ELF-1 (cell line): ENCODE results near the gene TAS1R3.
"Not testable (repeated sequence)": the region's sequence is repeated elsewhere in the genome, so short reads cannot be mapped to it uniquely, and the experiment has no call there.

Experiments used
- DNase-seq: peaks from one replicate; pipeline ENCODE4 v3.0.0-alpha.2; 2016; ENCODE audit warnings: low read depth, low spot score

Gene TAS1R3

DNA sequence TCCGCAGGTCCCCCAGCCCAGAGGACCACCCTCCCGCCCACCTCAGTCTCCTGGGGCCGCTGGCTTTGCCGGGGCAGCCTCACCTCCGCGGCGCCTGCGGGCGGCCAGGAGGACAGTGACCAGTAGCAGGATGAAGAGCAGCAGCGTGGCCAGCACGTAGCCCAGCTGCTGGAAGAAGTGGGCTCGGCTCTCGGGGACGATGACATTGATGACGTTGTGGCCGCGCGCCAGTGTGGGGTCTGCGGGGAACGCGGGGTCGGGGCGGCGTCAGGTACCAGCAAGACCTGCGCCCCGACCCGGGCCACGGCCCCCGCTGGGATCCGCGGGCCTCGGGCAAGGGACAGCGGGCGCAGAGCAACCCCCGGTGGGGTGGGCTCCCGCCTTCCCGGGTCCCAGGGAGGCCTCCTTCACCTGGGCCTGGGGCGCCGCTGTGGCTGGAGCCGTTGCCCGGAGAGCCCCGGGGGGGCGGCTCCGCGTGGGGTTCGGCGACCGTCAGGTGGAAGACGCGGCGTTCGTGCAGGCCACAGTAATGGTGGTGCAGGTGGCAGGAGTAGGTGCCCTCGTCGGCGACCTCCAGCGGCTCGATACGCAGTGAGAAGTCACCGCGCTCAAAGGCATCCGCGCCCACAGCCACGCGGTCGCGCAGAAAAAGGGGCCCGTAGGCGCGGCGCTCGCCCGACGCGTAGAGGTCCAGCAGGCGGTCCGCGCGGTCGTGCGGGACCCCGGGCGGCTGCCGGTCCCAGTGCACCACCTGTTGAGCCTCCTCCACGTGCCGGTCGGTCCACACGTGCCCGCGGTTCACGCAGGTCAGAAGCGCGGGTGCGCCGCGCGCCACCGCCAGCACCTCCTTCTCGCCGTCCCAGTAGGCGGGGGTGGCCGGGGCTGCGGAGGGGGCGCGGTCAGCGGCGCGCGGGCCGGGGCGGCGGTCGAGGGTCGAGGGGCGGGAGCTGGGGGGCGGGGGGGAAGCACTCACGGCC, 23.5 kb downstream of the TAS1R3 start:
- no peak for DNase-seq

DNA sequence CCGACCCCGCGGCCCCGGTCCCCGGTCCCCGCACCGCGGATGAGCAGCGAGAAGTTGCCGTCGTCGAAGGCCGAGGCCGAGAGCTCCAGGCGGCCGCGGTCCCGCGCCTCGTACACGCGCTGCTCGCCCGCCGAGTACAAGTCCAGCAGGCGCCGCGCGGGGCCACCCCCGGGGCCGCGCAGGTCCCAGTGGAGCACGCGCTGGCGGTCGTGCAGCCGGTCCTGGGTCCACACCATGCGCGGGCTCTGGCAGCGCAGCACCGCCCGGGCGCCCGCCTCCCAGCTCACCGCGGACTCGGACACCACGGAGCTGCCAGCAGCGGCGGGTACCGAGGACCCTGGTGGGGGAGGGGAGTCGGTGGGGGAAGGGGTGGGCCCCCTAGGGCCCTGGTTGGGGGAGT, 24.3 kb downstream of the TAS1R3 start:
- DNase-seq, result peak; percentile 36

DNA sequence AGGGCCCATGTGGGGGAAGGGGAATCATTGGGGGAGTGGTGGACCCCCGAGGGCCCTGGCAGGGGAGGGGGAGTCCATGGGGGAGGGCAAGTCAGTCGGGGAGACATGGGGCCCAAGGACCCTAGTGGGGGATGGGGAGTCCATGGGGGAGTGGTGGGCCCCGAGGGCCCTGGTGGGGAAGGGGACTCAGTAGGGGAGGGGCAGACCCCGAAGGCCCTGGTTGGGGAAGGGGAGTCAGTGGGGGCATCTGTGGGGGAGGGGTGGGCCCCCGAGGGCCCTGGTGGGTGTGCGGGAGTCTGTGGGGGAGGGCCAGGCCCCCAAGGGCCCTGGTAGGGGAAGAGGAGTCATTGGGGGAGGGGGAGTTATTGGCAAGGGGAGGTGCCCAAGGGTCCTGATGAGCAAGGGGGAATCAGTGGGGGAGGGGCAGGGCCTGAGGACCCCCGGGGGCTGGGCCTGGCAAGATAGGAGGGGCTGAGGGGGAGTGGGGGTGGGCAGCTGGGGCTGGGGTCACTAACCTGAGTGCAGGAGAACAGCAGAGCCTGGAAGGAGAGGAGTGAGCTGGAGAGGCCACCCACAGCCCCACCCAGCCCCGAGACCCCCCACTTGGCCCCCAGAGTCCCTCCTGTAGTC, 25.2 kb downstream of the TAS1R3 start:
- DNase-seq, result no peak

DNA sequence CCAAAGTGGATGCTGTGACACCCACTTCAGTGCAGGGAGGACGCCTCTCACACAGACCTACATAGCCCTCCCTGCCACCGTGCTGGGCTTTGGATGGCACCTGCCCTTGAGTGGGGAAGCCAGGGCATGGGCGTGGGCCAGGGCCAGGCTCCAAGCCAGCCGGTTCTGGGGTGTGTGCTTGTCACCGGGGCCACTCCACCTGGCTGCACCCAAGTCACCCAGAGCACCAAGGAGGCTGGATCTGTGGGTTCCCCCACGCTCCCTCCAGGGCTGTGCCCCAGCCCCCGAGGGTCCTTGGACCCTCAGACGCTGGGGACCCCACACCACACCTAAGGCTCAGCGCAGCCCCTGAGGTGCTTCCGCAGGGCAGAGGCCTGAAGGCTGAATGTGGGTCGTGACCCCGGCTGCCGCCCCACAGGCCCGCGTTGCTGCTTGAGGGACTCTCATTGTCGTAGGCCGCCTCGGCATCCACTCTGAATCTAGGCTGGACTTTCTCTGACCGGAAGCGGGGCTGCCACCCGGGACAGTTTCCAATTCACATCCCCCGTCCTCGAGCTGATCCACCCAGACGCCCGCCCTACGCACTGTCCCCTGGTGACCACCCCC, 25.8 kb downstream of the TAS1R3 start:
- DNase-seq, result no peak

DNA sequence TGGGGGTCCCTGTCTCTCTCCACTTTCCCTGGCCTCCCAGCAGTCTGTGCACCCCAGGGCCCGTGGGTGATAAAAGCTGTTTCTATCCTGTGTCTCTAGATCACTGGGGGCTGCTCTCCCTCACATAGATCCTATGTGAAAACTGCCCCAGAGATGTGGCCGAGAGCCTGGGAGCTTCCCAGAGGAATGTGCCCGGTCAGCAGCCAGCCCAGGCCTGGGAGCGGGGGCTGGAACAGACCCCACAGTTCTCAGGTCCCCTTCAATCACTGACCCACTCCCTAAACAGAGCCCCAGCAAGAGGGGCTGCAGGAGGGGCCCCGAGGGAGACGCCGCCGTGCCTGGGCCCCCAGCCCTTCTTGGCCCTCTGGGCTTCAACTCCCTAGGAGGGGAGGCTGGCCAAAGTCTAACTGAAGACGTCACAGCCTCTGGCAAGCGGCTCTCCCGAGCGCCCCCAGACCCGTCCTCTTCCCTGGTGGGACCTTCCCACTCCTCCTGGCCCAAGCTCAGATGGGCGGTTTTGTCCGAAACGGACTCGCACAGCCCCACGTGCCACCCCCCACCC, 26.9 kb downstream of the TAS1R3 start:
- DNase-seq, result peak; percentile 77

DNA sequence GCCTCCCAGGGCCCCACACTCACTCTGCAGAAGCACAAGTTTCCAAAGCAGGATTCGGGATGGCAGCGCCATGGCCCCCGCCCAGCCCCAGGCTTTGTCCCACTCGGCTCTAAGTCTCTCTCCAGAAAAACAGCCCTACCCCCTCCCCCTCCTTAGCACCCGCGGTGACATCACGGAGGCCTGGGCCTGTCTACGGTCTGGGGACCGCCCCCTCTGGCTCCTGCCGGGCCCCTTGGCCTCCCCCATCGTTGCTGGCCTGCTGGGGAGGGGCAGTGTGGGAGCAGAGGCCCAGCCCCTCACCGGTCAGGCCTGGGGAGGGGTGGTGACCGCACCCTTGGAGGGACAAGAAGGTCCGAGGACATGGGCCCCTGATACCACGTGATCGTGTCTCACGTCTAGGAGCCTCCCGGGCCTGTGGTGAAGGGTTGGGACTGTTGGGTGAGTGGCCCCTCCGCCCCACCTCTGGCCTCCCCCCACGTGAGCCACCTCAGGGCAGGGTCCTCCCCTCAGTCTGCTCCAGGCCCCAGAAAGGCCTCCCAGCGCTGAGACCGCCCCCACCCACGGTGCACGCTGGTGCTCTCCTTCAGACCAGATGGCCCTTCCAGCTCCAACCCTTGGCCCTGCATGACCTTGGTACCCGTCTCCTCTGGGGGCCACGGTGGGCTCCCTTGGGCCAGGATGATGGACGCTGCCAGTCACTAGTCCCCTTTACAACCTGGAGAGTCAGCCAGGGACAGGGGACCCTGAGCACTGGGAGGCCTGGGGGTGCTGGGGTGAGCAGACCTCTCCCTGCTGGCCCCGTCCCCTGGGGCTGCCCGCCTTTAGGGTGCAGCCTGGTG, 27.6 kb downstream of the TAS1R3 start, which contains the start of gene MXRA8:
TSS of gene MXRA8 (minus strand) at position 123 of the 839 bp plus-strand sequence. CDS start at position 72, 51 bp downstream.
- DNase-seq, result peak; percentile 89

DNA sequence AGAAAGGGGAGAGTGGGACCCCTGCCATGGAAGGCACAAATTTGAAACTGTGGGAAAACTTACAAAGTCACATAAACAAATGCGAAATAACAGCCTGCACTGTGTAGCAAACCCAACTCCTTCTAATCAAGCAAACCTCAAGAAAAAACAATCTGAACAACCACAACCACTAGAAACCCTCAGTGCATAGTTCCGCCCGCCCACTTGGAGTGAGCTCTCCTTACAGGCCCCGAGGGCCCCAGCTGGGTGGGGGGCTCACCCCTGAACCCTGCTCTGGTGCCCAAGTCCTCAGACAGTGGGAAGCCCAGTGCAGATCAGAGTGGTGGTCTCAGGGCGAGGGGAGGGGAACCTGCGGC, 28.2 kb downstream of the TAS1R3 start:
- DNase-seq, result no peak

DNA sequence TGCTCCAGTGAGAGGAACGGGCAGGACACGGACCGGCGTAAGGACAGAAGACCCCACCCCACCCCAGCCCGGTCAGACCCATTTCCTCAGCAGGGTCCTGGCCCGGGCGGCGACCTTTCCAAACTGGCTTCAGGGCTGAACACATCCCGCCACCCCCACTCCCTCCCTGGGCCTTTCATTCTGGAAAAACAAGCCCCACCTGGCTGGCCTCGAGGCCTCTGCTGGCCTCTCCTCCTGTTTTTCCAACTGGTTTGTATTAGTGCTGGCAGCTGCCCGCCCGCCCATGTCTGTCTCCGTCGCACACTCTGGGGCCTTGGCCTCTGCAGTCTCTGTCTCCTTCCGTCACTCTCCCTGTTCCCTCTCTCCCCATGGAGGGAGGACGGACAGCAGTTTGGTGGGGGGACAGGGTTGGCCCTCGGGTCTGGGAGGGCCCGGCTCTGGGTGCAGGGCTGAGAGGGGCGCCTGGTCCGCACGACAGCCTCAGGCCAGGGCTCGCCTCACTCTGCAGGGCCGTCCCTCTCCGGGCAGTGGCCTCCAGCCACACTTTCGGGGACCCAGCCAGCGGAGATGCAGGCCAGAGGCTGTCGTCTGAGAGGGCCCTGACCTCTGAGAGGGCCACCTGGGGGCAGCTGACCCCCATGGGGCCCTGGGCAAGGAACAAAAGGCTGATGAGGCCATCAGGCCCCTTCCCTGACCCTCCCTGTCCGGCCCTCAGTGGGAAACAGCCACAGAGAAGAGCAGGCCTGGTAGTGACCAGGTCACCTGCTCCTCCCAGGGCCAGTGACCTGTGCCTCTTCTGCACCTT, 28.8 kb downstream of the TAS1R3 start:
- DNase-seq, result peak; percentile 92

DNA sequence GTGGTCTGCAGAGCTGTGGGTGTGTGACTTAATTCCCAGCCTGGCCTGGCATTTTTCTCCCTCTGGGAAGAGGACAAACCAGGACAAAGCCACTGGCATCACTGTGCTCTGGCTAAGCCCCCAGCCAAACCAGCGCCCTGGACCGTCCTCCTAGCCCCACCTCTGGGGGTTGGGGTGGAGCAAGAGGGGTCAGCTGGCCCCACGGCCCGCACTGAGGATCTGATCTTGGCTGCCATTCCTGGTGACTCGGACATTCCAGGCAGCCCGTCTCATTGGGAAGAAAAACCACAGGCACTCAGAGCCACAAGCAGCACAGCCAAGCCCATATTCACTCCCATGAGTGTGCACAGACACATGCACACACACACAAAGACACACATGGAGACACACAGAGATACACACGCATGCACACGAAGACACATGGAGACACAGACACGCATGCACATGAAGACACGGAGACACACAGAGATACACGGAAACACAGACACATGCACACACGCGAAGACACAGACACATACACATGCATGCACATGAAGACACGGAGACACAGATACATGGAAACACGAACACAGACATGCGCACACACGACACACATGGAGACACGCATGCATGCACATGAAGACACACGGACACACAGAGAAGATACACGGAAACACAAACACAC, 29.6 kb downstream of the TAS1R3 start:
- DNase-seq, result peak; percentile 82

DNA sequence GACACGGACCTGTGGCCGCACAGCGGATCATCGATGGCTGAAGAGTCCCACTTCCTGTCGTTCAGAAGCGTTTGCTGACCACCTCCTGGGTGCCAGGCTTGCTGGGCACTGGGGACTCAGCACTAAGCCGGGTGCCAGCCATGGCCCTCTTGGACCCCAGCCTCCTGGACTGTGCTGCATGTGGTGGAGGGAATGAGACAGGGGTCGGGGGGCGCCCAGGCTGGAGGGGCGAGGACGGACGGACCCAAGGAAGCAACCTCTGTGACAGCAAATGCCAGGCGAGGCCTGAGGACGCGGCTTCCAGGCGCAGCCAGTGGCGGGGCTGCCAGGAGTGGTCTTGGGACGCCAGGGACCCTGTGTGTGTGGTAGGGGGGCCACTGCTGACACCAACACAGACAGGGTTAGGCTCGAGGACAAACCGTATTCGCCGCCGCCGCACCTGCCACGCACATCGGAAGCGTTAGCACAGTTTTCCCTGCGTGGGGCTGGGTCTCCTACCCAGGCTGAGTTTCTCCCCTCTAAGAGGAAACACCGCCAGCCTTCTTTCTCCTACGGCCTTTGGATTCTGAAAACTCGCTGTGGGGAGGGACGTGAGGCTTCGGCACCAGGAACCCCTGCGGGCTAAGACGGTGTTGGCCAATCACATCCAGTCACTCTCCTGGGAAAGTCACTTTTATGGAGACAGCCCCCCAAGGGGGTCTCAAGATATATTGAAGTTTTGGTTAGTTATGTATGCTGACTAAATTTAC, 30.3 kb downstream of the TAS1R3 start:
- peak; percentile 20 for DNase-seq

DNA sequence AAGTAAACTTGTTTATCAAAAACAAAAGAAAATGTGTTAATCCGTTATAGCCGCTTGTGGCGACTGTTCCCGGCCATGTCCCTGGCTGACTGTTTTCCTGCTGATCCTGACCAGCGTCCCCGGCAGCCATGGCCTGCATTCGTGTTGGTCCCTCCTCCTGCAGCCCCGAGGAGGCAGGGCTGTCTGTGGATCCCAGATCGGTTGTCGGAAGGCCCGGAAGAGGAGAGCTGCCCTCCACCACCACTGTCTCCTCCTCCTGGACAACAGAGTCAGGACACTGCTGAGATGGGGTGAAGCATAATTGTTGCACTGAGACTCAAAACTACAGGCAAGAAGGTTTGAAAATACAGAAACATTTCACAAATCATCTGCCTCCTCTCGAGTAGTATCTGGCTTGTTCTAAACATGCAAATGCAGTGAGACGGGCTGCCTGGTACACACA, 30.9 kb downstream of the TAS1R3 start:
- DNase-seq, result peak; percentile 82

DNA sequence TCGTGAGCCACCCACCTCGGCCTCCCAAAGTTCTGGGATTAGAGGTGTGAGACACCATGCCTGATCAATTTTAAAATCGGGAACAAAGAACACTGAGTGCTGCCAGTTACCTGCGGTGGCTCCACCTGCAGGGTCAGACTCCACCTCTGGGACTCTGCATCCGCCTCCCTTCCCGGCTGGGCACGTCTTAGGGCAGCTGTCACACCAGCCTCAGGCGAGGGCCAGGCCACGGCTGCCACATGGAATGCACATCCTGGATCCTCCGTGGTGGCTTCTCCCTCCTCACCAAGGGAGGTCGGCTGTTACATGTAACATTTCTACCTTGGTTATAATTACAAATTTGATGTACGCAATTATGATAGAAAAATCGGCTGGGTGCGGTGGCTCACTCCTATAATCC, 33.2 kb downstream of the TAS1R3 start:
- peak; percentile 18 for DNase-seq

DNA sequence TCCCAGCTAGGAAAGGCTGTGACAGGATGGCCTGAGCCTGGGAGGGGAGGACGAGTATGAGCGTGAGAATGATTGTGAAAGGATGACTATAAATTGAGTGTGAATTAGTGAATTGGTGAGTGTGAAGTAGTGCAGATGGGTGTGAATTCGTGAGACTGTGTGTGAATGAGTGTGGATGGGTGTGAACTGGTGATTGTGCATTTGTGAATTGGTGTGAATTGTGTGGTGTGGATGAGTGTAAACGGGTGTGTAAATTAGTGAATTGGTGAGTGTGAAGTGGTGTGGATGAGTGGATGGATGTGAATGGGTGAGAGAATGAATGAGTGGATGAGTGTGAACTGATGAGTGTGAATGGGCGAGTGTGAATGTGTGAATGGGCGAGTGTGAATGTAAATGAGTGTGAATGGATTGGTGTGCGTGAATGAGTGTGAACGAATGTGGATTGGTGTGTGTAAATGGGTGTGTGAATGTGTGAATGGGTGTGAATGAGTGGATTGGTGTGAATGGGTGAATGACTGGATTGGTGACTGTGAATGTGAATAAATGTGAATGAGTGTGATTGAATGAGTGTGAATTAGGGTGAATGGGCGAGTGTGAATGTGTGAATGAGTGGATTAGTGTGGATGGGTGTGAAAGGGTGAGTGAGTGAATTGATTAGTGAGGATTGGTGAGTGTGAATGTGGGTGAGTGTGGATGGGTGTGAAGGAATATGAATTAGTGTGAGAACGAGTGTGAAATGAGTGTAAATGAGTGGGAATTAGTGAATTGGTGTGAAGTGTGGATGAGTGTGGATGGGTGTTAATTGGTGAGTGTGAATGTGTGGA, 35.0 kb downstream of the TAS1R3 start:
- DNase-seq, result no peak

DNA sequence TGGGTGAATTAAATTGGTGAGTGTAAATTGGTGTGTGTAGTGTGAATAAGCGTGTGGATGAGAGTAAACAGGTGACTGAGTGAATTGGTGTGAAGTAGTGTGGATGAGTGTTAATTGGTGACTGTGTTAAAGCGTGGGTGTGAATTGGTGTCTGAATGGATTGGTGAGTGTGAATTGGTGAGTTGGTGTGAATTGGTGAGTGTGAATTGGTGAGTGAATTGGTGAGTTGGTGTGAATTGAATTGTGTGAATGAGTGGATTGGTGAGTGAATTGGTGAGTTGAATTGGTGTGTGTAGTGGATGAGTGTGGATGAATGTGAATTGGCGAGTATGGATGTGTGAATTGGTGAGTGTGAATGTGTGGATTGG, 35.6 kb downstream of the TAS1R3 start:
- DNase-seq, result no peak

DNA sequence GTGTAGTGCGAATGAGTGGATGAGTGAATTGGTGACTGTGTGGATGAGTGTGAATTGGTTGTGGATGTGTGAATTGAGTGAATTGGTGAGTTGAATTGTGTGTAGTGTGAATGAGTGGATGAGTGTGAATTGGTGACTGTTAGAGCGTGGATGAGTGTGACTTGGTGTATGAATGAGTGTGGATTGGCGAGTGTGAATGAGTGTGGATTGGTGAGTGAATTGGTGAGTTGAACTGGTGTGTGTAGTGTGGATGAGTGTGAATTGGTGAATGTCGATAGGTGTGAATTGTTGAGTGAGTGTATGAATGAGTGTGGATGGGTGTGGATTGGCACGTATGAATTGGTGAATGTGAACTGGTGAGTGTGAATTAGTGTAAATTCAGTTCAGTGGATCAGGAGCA, 36.2 kb downstream of the TAS1R3 start:
- no peak for DNase-seq

DNA sequence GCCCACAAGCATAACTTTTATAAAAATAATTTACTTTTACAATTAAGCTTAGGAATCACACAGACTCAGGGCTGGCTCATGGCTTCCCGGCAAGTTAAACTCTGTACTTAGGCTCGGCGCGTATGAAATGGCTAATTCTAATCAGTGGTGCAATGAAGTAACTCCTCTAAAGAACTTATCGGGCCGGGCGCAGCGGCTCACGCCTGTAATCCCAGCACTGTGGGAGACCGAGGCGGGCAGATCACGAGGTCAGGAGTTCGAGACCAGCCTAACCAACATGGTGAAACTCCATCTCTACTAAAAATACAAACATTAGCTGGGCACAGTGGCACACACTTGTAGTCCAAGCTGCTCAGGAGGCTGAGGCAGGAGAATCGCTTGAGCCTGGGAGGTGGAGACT, 39.0 kb downstream of the TAS1R3 start:
- not testable (repeated sequence) for DNase-seq

DNA sequence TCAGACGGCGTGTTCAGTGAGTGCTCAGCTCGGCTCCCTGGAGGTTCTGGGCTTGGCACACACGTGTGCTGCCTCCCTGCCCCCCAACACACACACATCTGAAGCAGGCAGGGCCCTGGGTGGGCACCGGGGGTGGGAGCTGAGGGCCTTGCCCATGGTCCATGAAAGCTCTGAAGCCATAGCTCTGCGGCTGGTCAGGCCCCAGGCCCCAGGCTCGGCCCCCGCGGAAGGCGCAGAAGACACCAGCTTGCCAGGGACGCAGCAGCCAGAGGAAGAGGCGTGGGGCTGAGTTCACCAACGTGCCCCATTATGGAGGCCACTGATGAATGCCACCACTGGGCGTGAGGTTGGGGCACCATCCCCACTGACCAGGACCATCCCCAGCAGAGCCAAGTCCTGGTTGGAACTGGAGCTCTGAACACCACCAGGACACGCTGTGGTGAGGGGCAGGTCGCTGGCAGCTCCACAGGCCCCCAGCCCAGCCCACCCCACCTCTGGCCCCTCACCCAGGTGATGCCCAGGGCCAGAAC, 39.8 kb downstream of the TAS1R3 start:
- DNase-seq, result no peak

DNA sequence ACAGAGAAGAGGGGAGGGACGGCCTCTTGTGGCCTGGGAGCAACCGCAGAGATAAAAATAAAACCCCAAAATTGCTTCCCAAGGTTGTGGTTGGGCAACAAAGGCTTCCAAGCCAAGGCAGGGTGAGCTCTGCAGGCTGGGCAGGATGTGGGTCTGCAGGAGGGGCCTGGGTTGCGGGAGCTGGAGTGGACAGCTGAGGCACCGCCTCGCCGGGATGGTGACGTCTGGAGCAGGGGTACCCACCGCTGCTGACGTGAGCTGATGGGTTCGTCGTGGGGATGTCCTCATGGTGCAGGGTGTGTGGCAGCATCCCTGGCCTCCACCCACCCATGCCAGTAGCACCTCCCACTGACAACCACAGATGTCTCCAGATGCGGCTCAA, 40.3 kb downstream of the TAS1R3 start:
- no peak for DNase-seq
